Neural cell (in vitro differentiated cells): ENCODE data around the gene PLCXD3. TPM values are rescaled to one million over a fixed set of nuclear protein-coding genes. Genes with fewer than 3 reads are reported as not detected.

Experiments
- H2AFZ ChIP-seq: fragments of 200-600, 300-800 bp; sonication (generic), shearing (Covaris generic); 2 replicates; pipeline ENCODE4 v1.6.0; 2014; ENCODE audit warnings: low read depth, mild to moderate bottlenecking, antibody characterized with exemption, low read length, moderate library complexity
- H3F3A ChIP-seq: fragments of 200-600 bp; shearing (Covaris generic); 2 replicates; pipeline ENCODE4 v1.6.1; 2016; ENCODE audit warnings: mild to moderate bottlenecking, moderate library complexity, mixed read lengths, antibody characterized with exemption, low read length; ENCODE audit not compliant: insufficient read depth, poor library complexity, severe bottlenecking
- H3K27ac ChIP-seq: fragments of 200-600, 300-800 bp; sonication (generic), shearing (Covaris generic); 2 replicates; pipeline ENCODE4 v1.5.1; 2014; ENCODE audit warnings: mild to moderate bottlenecking, low read length, moderate library complexity
- H3K27me3 ChIP-seq: fragments of 300-800, 200-600 bp; sonication (generic), shearing (Covaris generic); 2 replicates; pipeline ENCODE4 v1.6.0; 2014; ENCODE audit warnings: mild to moderate bottlenecking, low read depth, low read length, moderate library complexity; ENCODE audit not compliant: insufficient read depth
- H3K36me3 ChIP-seq: fragments of 300-800, 200-600 bp; sonication (generic), shearing (Covaris generic); 2 replicates; pipeline ENCODE4 v1.5.1; 2014; ENCODE audit warnings: mild to moderate bottlenecking, antibody characterized with exemption, low read length, moderate library complexity; ENCODE audit not compliant: insufficient read depth
- H3K4me2 ChIP-seq: fragments of 300-800, 200-600 bp; sonication (generic), shearing (Covaris generic); 2 replicates; pipeline ENCODE4 v1.6.0; 2014; ENCODE audit warnings: mild to moderate bottlenecking, low read length
- H3K4me3 ChIP-seq: fragments of 300-800, 200-600 bp; sonication (generic), shearing (Covaris generic); 2 replicates; pipeline ENCODE4 v1.5.1; 2014; ENCODE audit warnings: mild to moderate bottlenecking, low read length, moderate library complexity
- H3K79me2 ChIP-seq: fragments of 200-600 bp; shearing (Covaris generic); replicated peaks from 2 replicates; pipeline ENCODE4 v1.6.0; 2014; ENCODE audit warnings: mild to moderate bottlenecking, low read length, moderate library complexity; ENCODE audit not compliant: insufficient read depth
- H3K9ac ChIP-seq: fragments of 300-800, 200-600 bp; sonication (generic), shearing (Covaris generic); 2 replicates; pipeline ENCODE4 v1.6.1; 2016; ENCODE audit warnings: mild to moderate bottlenecking, low read length, mixed read lengths
- H3K9me2 ChIP-seq: fragments of 200-600 bp; shearing (Covaris generic); 2 replicates; pipeline ENCODE4 v1.6.1; 2016; ENCODE audit warnings: mild to moderate bottlenecking, low read length, mixed read lengths; ENCODE audit not compliant: insufficient read depth
- H3K9me3 ChIP-seq: fragments of 200-600, 300-800 bp; sonication (generic), shearing (Covaris generic); 2 replicates; pipeline ENCODE4 v1.6.1; 2016; ENCODE audit warnings: mild to moderate bottlenecking, mixed run types, low read length, moderate library complexity, mixed read lengths
- H4K20me1 ChIP-seq: fragments of 200-600 bp; shearing (Covaris generic); 2 replicates; pipeline ENCODE4 v1.6.1; 2016; ENCODE audit warnings: mild to moderate bottlenecking, mixed run types; ENCODE audit not compliant: insufficient read depth
- CTCF ChIP-seq: fragments of 450-650 bp; IDR thresholded peaks from 2 replicates; pipeline ENCODE4 v1.5.1; 2014; ENCODE audit warnings: antibody characterized with exemption, mild to moderate bottlenecking, moderate library complexity; ENCODE audit not compliant: poor library complexity, severe bottlenecking
- EP300 ChIP-seq: fragments of 450-650 bp; conservative IDR thresholded peaks from 2 replicates; pipeline ENCODE4 v1.6.1; 2014; ENCODE audit warnings: antibody characterized with exemption, mild to moderate bottlenecking, moderate library complexity; ENCODE audit not compliant: poor library complexity, severe bottlenecking
- EZH2 ChIP-seq: fragments of 200-600, 300-800 bp; shearing (Covaris generic), sonication (generic); IDR thresholded peaks from 2 replicates; pipeline ENCODE4 v1.6.1; 2014; ENCODE audit warnings: antibody characterized with exemption, low read length, borderline replicate concordance, mild to moderate bottlenecking; ENCODE audit not compliant: insufficient read depth, poor library complexity, severe bottlenecking
- MXI1 ChIP-seq: fragments of 450-650 bp; conservative IDR thresholded peaks from 2 replicates; pipeline ENCODE4 v1.6.1; 2014; ENCODE audit warnings: antibody characterized with exemption, mild to moderate bottlenecking; ENCODE audit not compliant: poor library complexity, severe bottlenecking
- POLR2AphosphoS5 ChIP-seq: IDR thresholded peaks from 2 replicates; pipeline ENCODE4 v1.6.1; 2012
- RAD21 ChIP-seq: fragments of 450-650 bp; conservative IDR thresholded peaks from 2 replicates; pipeline ENCODE4 v1.6.1; 2014; ENCODE audit warnings: antibody characterized with exemption, mild to moderate bottlenecking, moderate library complexity
- SMC3 ChIP-seq: fragments of 450-650 bp; conservative IDR thresholded peaks from 2 replicates; pipeline ENCODE4 v1.6.1; 2014; ENCODE audit warnings: antibody characterized with exemption, mild to moderate bottlenecking, moderate library complexity; ENCODE audit not compliant: poor library complexity
- TAF1 ChIP-seq: IDR thresholded peaks from 2 replicates; pipeline ENCODE4 v1.6.1; 2012; ENCODE audit warnings: low read depth
- polyA plus RNA-seq: library from polyadenylated mRNA; depleted of rRNA; stranded (reverse); fragments of >200 nt; gene quantifications from 2 replicates; pipeline ENCODE4 v1.2.3, GENCODE V29; 2014
- TF ChIP-seq, protein P1 (sequence below): IDR thresholded peaks from 2 replicates; pipeline ENCODE4 v1.6.1; 2012; ENCODE audit warnings: borderline replicate concordance

PLCXD3 gene
- polyA plus RNA-seq, 1 donor from 2014 or later: 6.6 TPM

DNA sequence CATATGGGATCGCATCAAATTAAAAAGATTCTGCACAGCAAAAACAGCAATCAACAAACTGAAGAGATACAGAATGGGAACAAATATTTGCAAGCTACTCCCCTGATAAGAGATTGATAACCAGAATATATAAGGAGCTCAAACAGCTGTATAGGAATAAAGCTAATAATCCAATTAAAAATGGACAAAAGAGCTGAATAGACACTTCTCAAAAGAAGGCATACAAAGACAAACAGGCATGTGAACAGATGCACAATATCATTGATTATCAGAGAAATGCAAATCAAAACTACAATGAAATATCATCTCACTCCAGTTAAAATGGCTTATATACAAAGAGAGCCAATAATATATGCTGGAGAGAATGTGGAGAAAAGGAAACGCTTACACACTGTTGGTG lies 110.6 kb downstream of the PLCXD3 start:
- no peaks in the 10 kb centered on the region for H3K27me3 ChIP-seq
- H3F3A ChIP-seq: no peaks in the 10 kb centered on the region
- H3K4me3 ChIP-seq: no peak overlapping the region
- no peaks in the 10 kb centered on the region for H4K20me1 ChIP-seq
- H3K27ac ChIP-seq: no peak overlapping the region
- H2AFZ ChIP-seq: no peak overlapping the region
- no peak overlapping the region for H3K9ac ChIP-seq
- H3K79me2 ChIP-seq: no peaks in the 10 kb centered on the region
- no peaks in the 10 kb centered on the region for H3K36me3 ChIP-seq
- no peak for TF ChIP-seq EP300
- TF ChIP-seq TAF1: no peak
- no peak for TF ChIP-seq RAD21
- TF ChIP-seq SMC3: no peak
- no peak for TF ChIP-seq MXI1
- TF ChIP-seq, protein P1, sequence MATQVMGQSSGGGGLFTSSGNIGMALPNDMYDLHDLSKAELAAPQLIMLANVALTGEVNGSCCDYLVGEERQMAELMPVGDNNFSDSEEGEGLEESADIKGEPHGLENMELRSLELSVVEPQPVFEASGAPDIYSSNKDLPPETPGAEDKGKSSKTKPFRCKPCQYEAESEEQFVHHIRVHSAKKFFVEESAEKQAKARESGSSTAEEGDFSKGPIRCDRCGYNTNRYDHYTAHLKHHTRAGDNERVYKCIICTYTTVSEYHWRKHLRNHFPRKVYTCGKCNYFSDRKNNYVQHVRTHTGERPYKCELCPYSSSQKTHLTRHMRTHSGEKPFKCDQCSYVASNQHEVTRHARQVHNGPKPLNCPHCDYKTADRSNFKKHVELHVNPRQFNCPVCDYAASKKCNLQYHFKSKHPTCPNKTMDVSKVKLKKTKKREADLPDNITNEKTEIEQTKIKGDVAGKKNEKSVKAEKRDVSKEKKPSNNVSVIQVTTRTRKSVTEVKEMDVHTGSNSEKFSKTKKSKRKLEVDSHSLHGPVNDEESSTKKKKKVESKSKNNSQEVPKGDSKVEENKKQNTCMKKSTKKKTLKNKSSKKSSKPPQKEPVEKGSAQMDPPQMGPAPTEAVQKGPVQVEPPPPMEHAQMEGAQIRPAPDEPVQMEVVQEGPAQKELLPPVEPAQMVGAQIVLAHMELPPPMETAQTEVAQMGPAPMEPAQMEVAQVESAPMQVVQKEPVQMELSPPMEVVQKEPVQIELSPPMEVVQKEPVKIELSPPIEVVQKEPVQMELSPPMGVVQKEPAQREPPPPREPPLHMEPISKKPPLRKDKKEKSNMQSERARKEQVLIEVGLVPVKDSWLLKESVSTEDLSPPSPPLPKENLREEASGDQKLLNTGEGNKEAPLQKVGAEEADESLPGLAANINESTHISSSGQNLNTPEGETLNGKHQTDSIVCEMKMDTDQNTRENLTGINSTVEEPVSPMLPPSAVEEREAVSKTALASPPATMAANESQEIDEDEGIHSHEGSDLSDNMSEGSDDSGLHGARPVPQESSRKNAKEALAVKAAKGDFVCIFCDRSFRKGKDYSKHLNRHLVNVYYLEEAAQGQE: no peak
- H3K9me2 ChIP-seq: no peaks in the 10 kb centered on the region
- H3K9me3 ChIP-seq: no peaks in the 10 kb centered on the region
- no peak overlapping the region for H3K4me2 ChIP-seq

GRCh38 chr5:41392016-41392415 lies 118.4 kb downstream of the PLCXD3 start:
- H3K36me3 ChIP-seq: no peaks in the 10 kb centered on the region
- H3F3A ChIP-seq: no peaks in the 10 kb centered on the region
- no peak overlapping the region for H3K4me2 ChIP-seq
- no peak overlapping the region for H3K9ac ChIP-seq
- no peaks in the 10 kb centered on the region for H3K27me3 ChIP-seq
- H3K9me2 ChIP-seq: no peaks in the 10 kb centered on the region
- no peak for TF ChIP-seq EP300
- TF ChIP-seq CTCF: no peak
- TF ChIP-seq POLR2AphosphoS5: no peak
- no peak for TF ChIP-seq EZH2
- H3K79me2 ChIP-seq: no peaks in the 10 kb centered on the region
- no peak overlapping the region for H3K27ac ChIP-seq
- no peak overlapping the region for H2AFZ ChIP-seq
- H4K20me1 ChIP-seq: no peaks in the 10 kb centered on the region
- no peaks in the 10 kb centered on the region for H3K9me3 ChIP-seq
- no peak overlapping the region for H3K4me3 ChIP-seq

DNA sequence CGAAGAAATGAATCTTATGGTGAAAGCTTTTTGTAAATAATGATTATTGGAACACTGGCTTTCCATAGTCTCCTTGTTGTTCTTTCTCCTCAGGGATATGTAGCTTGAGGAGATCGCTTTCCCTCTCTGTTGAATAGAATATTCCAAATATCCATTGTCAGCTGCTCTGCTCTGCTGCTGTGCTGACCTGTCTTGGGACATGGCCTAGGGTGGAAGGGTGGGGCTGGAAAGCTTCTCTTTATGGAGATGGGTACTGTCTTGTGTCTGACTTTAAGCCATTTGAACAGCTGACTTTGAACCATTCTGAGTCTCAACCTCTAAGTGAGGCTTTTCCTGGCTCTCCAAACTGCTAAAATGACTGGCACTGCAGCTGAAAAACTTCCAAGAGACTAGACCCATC lies 135.8 kb downstream of the PLCXD3 start:
- no peaks in the 10 kb centered on the region for H3K36me3 ChIP-seq
- H4K20me1 ChIP-seq: no peaks in the 10 kb centered on the region
- no peak overlapping the region for H3K27ac ChIP-seq
- H2AFZ ChIP-seq: no peak overlapping the region
- no peaks in the 10 kb centered on the region for H3F3A ChIP-seq
- H3K4me2 ChIP-seq: no peak overlapping the region
- H3K9me3 ChIP-seq: no peaks in the 10 kb centered on the region
- no peaks in the 10 kb centered on the region for H3K9me2 ChIP-seq
- H3K27me3 ChIP-seq: no peaks in the 10 kb centered on the region
- no peak overlapping the region for H3K4me3 ChIP-seq
- TF ChIP-seq CTCF (no peak), SMC3 (no peak), POLR2AphosphoS5 (no peak), EP300 (no peak), EZH2 (no peak), TAF1 (no peak), RAD21 (no peak), MXI1 (no peak)
- TF ChIP-seq, protein P1: no peak
- H3K9ac ChIP-seq: no peak overlapping the region
- no peaks in the 10 kb centered on the region for H3K79me2 ChIP-seq
